Activated B cell treated with CpG ODN at 0.5 μM for 24 hours (primary cell): ENCODE data around the gene GSPT1. TPM values are rescaled to one million over a fixed set of nuclear protein-coding genes. Genes with fewer than 3 reads are reported as not detected.

Experiments
- ATAC-seq: fragments of 200-7000 bp; cut with Tn5 transposase; one replicate; pipeline ENCODE4 v1.10.0; 2021; ENCODE audit warnings: low read depth, mild to moderate bottlenecking, moderate library complexity
- CTCF ChIA-PET: fragments of 350-600 bp; sonication (Branson Sonifier 250); formaldehyde crosslinking; loops from one replicate; lab custom pipeline; 2021; ENCODE audit warnings: antibody characterized with exemption; lab: Charles Lee
- POLR2A ChIA-PET: fragments of 350-600 bp; sonication (Branson Sonifier 250); formaldehyde crosslinking; loops from one replicate; lab custom pipeline; 2021; ENCODE audit warnings: antibody characterized with exemption; lab: Charles Lee
- DNase-seq: peaks from one replicate; pipeline ENCODE4 v3.0.0; 2022
- H3K27ac Mint-ChIP-seq: one replicate; pipeline ENCODE4 v1.8.0; 2020; ENCODE audit warnings: mixed read lengths
- H3K27me3 Mint-ChIP-seq: one replicate; pipeline ENCODE4 v1.8.0; 2021; ENCODE audit warnings: mixed read lengths
- H3K36me3 Mint-ChIP-seq: one replicate; pipeline ENCODE4 v1.8.0; 2021; ENCODE audit warnings: low read depth, mixed read lengths
- H3K4me1 Mint-ChIP-seq: one replicate; pipeline ENCODE4 v1.8.0; 2021; ENCODE audit warnings: mixed read lengths
- H3K4me3 Mint-ChIP-seq: one replicate; pipeline ENCODE4 v1.8.0; 2020; ENCODE audit warnings: mild to moderate bottlenecking, mixed read lengths
- H3K9me3 Mint-ChIP-seq: one replicate; pipeline ENCODE4 v1.8.0; 2020; ENCODE audit warnings: mixed read lengths
- intact Hi-C: fragments of 100-400 bp; cut with micrococcal nuclease; formaldehyde crosslinking; loops from one replicate; pipeline ENCODE4 v1.15.1; 2024
- total RNA-seq: library from RNA; stranded (reverse); gene quantifications from 2 replicates; pipeline ENCODE4 v1.2.3, GENCODE V29; 2022
- TF ChIP-seq, protein P1 (sequence below): fragments of 200-600 bp; IDR thresholded peaks from one replicate; pipeline ENCODE4 v1.8.0; 2022; ENCODE audit warnings: antibody characterized with exemption, mild to moderate bottlenecking

The GSPT1 gene
- total RNA-seq, 1 donor from 2014 or later: 101 TPM

DNA sequence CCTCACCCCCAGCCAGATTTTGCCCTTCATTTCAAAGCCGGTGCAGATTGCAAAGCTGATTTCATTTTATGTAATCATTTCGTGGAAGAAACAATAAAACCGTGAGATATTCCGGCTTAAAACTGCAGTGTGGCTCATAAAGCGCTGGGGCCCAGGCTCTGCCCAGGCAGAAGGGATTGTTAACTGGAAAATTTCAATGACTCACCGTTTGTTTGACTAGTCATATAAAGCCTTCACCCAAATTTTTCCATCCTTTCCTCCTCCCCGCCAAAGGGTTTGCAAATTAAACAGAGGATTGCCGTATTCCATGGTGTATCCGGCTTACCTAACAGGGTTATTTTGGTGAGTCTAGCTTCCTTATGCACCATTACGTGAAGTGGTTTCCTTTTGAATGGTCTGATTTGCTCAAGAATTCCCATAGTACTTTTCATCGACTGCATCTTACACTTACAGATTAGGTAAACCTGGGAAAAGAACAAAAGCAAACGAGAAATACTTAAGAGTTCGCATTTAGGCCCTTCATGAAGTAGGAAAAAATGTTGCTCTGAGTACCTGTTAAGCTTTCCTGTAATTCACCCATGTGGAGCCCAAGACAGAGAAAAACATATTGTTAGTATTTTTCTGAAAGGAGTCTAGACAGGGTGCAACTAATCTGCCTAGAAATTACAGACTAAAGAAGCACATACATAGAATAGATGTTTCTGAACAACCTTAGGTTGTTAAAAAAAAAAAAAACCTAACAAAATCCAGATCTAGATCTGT, 949 bp upstream of the GSPT1 start:
- Mint-ChIP-seq H3K27ac (peak overlapping the region; percentile 82), H3K27me3 (peaks cover 4% of the 10 kb centered on the region), H3K4me3 (peak overlapping the region; percentile 89), H3K9me3 (no peaks in the 10 kb centered on the region), H3K4me1 (peaks cover 27% of the 10 kb centered on the region), H3K36me3 (peaks cover 13% of the 10 kb centered on the region)
- intact Hi-C loops: loop anchor here (1.0 to 5.0 kb wide), 6 partner anchors 61 to 969 kb away; partner anchors contain the start of genes CPPED1, RSL1D1, SNX29 and SOCS1
- ChIA-PET CTCF (interaction anchor here (2.1 kb wide), 1 partner anchor 151 kb away, joined by 7 read pairs; no protein-coding TSS in a partner anchor), POLR2A (interaction anchor here (0.7 to 1.6 kb wide), 2 partner anchors 11 to 623 kb away, joined by 5 to 6 read pairs; no protein-coding TSS in a partner anchor)
- TF ChIP-seq, protein P1, sequence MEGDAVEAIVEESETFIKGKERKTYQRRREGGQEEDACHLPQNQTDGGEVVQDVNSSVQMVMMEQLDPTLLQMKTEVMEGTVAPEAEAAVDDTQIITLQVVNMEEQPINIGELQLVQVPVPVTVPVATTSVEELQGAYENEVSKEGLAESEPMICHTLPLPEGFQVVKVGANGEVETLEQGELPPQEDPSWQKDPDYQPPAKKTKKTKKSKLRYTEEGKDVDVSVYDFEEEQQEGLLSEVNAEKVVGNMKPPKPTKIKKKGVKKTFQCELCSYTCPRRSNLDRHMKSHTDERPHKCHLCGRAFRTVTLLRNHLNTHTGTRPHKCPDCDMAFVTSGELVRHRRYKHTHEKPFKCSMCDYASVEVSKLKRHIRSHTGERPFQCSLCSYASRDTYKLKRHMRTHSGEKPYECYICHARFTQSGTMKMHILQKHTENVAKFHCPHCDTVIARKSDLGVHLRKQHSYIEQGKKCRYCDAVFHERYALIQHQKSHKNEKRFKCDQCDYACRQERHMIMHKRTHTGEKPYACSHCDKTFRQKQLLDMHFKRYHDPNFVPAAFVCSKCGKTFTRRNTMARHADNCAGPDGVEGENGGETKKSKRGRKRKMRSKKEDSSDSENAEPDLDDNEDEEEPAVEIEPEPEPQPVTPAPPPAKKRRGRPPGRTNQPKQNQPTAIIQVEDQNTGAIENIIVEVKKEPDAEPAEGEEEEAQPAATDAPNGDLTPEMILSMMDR: no peak
- no peak for DNase-seq
- no peak for ATAC-seq

GRCh38 chr16:11915114-11915643, 577 bp downstream of the GSPT1 start:
- peaks cover 39% of the 10 kb centered on the region for H3K4me1 Mint-ChIP-seq
- ATAC-seq: peak; percentile 3
- POLR2A ChIA-PET: interaction anchor here (0.6 to 1.6 kb wide), 5 partner anchors 9 to 173 kb away, joined by 4 to 7 read pairs (median 6); partner anchors contain the start of genes RSL1D1 and TXNDC11

GRCh38 chr16:11914210-11915113, 1.3 kb downstream of the GSPT1 start:
- no peaks in the 10 kb centered on the region for H3K27me3 Mint-ChIP-seq
- POLR2A ChIA-PET: interaction anchor here (0.6 kb wide), 1 partner anchor 68 kb away, joined by 6 read pairs; no protein-coding TSS in a partner anchor
- ATAC-seq: no peak

More at GRCh38 chr16:11915114-11915643, 577 bp downstream of the GSPT1 start:
- H3K27ac Mint-ChIP-seq: peak overlapping the region; percentile 89
- peaks cover 4% of the 10 kb centered on the region for H3K27me3 Mint-ChIP-seq
- H3K9me3 Mint-ChIP-seq: no peaks in the 10 kb centered on the region
- peak overlapping the region; percentile 89 for H3K4me3 Mint-ChIP-seq
- peaks cover 13% of the 10 kb centered on the region for H3K36me3 Mint-ChIP-seq
- CTCF ChIA-PET: interaction anchor here (1.1 to 2.1 kb wide), 2 partner anchors 153 kb away, joined by 4 to 7 read pairs; no protein-coding TSS in a partner anchor
- DNase-seq: no peak
- intact Hi-C loops: loop anchor here (5.0 kb wide), 5 partner anchors 62 to 968 kb away; partner anchors contain the start of genes CPPED1, SNX29 and SOCS1
- TF ChIP-seq, protein P1: no peak

DNA sequence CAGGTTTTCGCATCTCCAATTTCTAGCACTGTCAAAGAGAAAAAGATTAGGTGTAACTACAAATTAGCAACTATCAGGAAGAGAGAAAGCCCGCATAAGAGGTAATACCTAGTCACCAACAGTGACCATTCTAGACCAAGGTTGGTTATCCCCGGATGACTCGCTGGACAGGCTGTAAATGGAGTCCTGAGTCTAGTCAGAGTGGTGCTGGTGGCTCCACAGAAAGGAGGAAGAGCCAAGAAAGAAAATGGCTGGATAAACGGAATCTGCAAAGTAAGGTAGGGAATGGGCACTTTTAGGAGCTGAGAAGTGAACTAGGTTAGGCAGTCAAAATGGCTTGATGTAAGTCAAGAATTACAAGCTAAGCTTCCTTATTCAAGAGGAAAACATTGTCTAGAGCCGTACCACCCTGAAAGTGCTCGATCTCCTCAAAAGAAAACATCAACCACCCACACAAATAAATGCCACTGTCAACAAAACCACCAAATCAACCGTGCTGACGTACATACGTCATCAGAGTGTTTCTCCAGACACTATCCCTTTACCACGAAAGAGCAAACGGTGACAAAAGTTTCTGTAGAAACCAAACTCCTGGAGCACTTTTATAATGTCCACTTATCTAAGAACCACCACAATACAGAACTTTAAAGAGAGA, 2.2 kb downstream of the GSPT1 start:
- no peaks in the 10 kb centered on the region for H3K27me3 Mint-ChIP-seq
- peaks cover 52% of the 10 kb centered on the region for H3K4me1 Mint-ChIP-seq
- TF ChIP-seq, protein P1: no peak
- intact Hi-C loops: no loop called here
- H3K27ac Mint-ChIP-seq: peak overlapping the region; percentile 89
- no peak for ATAC-seq
- H3K4me3 Mint-ChIP-seq: peak overlapping the region; percentile 89
- POLR2A ChIA-PET: interaction anchor here (0.6 kb wide), 1 partner anchor 54 kb away, joined by 3 read pairs; no protein-coding TSS in a partner anchor
- peaks cover 18% of the 10 kb centered on the region for H3K36me3 Mint-ChIP-seq
- no peak for DNase-seq
- no peaks in the 10 kb centered on the region for H3K9me3 Mint-ChIP-seq
- CTCF ChIA-PET: interaction anchor here (1.1 kb wide), 1 partner anchor 154 kb away, joined by 4 read pairs; no protein-coding TSS in a partner anchor

More at GRCh38 chr16:11914210-11915113, 1.3 kb downstream of the GSPT1 start:
- H3K9me3 Mint-ChIP-seq: no peaks in the 10 kb centered on the region
- TF ChIP-seq, protein P1: no peak
- H3K4me1 Mint-ChIP-seq: peaks cover 45% of the 10 kb centered on the region
- intact Hi-C loops: loop anchor here (5.0 kb wide), 5 partner anchors 63 to 967 kb away; partner anchors contain the start of genes CPPED1, SNX29 and SOCS1
- DNase-seq: no peak
- CTCF ChIA-PET: interaction anchor here (1.1 kb wide), 1 partner anchor 154 kb away, joined by 4 read pairs; no protein-coding TSS in a partner anchor
- peak overlapping the region; percentile 89 for H3K4me3 Mint-ChIP-seq
- peak overlapping the region; percentile 89 for H3K27ac Mint-ChIP-seq
- H3K36me3 Mint-ChIP-seq: peaks cover 13% of the 10 kb centered on the region
